Measurements from ENCODE around the gene LRP3. TPM values are rescaled to one million over a fixed set of nuclear protein-coding genes. Genes with fewer than 3 reads are reported as not detected.

The LRP3 gene
- total and polyA plus RNA-seq, 2 donors (not counting 1 experiment from before 2014, with no cell fraction given), result 0.10 TPM; not detected in 1

- Histone ChIP-seq H3K9me3 (ENCODE audit: control extremely low read depth in 1 of 3, control insufficient read depth in 2 of 3, insufficient read depth in 1 of 3, low read length in 2 of 3) (peaks cover 4 to 20% (median 17%) of the 10 kb centered on the region in 3 donors), H3K4me3 (ENCODE audit: control extremely low read depth in 1 of 5, extremely low read depth in 1 of 5, insufficient read depth in 1 of 5, low read depth in 2 of 5, low read length in 4 of 5) (no peak overlapping the region), H3K27ac (ENCODE audit: low read length in 2 of 2) (no peak overlapping the region), H2AFZ (ENCODE audit: insufficient read depth, low read depth, low read length, poor library complexity, severe bottlenecking) (no peak overlapping the region), H3K4me2 (replicated peaks; ENCODE audit: low read depth, low read length, poor library complexity, severe bottlenecking) (peak overlapping the region; percentile 67), H3K27me3 (replicated peaks in 1 of 4; ENCODE audit: control extremely low read depth in 1 of 4, control insufficient read depth in 3 of 4, insufficient read depth in 4 of 4, low read length in 3 of 4) (peaks cover 0 to 39% (median 21%) of the 10 kb centered on the region in 4 experiments), H3K9ac (ENCODE audit: low read length) (no peak overlapping the region), H3K4me1 (ENCODE audit: control insufficient read depth in 2 of 2, insufficient read depth in 2 of 2, low read length in 2 of 2) (peaks cover 9 to 22% of the 10 kb centered on the region in 2 donors), H3K79me2 (ENCODE audit: control insufficient read depth, insufficient read depth, low read length) (no peaks in the 10 kb centered on the region), H4K20me1 (ENCODE audit: control insufficient read depth, insufficient read depth, low read length, poor library complexity, severe bottlenecking) (no peaks in the 10 kb centered on the region), H3K36me3 (replicated peaks in 1 of 2; ENCODE audit: control extremely low read depth in 1 of 2, control insufficient read depth in 1 of 2, extremely low read depth in 1 of 2, insufficient read depth in 2 of 2, low read length in 1 of 2) (no peaks in the 10 kb centered on the region)
- intact Hi-C loops (cut with micrococcal nuclease), result no loop called here
- Mint-ChIP-seq H3K9me3 (ENCODE audit: insufficient read depth) (peaks cover 11% of the 10 kb centered on the region), H3K27me3 (peaks cover 63% of the 10 kb centered on the region), H3K27ac (no peak overlapping the region), H3K4me3 (peak overlapping the region; percentile 46), H3K4me1 (peaks cover 8% of the 10 kb centered on the region)
- DNase-seq, result no peak
- 70% methylated on average over 18 of the region's 18 CpGs for WGBS (ENCODE audit: insufficient coverage)
- ATAC-seq (ENCODE audit: low read depth), result no peak
- TF ChIP-seq EZH2 (IDR thresholded peaks at IDR 0.05; ENCODE audit: borderline replicate concordance, insufficient read depth, low read depth, low read length, poor library complexity, severe bottlenecking), result no peak
- TF ChIP-seq, protein P1, sequence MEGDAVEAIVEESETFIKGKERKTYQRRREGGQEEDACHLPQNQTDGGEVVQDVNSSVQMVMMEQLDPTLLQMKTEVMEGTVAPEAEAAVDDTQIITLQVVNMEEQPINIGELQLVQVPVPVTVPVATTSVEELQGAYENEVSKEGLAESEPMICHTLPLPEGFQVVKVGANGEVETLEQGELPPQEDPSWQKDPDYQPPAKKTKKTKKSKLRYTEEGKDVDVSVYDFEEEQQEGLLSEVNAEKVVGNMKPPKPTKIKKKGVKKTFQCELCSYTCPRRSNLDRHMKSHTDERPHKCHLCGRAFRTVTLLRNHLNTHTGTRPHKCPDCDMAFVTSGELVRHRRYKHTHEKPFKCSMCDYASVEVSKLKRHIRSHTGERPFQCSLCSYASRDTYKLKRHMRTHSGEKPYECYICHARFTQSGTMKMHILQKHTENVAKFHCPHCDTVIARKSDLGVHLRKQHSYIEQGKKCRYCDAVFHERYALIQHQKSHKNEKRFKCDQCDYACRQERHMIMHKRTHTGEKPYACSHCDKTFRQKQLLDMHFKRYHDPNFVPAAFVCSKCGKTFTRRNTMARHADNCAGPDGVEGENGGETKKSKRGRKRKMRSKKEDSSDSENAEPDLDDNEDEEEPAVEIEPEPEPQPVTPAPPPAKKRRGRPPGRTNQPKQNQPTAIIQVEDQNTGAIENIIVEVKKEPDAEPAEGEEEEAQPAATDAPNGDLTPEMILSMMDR (IDR thresholded peaks at IDR 0.05), result no peak
- ChIA-PET CTCF (interaction anchor here (1.1 kb wide), 1 partner anchor 12 kb away, joined by 3 read pairs; no protein-coding TSS in a partner anchor), POLR2A (no interaction called here)
These were observed 30.7 kb downstream of the LRP3 start for GRCh38 chr19:33224694-33225457.

- H3K9me3 ChIP-seq (ENCODE audit: control extremely low read depth in 1 of 3, control insufficient read depth in 2 of 3, insufficient read depth in 1 of 3, low read length in 2 of 3), result peaks cover 4 to 20% (median 17%) of the 10 kb centered on the region in 3 donors
- intact Hi-C loops (cut with micrococcal nuclease), result no loop called here
- H3K27me3 ChIP-seq (replicated peaks in 1 of 4; ENCODE audit: control extremely low read depth in 1 of 4, control insufficient read depth in 3 of 4, insufficient read depth in 4 of 4, low read length in 3 of 4), result peaks cover 0 to 39% (median 21%) of the 10 kb centered on the region in 4 experiments
- 10% methylated on average over 47 of the region's 62 CpGs for WGBS (ENCODE audit: insufficient coverage)
- ChIA-PET POLR2A (no interaction called here), CTCF (no interaction called here)
- H4K20me1 ChIP-seq (ENCODE audit: control insufficient read depth, insufficient read depth, low read length, poor library complexity, severe bottlenecking), result no peaks in the 10 kb centered on the region
- no peak for DNase-seq
- no peak within 1 kb of the TSS for H3K4me3 ChIP-seq (ENCODE audit: control extremely low read depth in 1 of 5, extremely low read depth in 1 of 5, insufficient read depth in 1 of 5, low read depth in 2 of 5, low read length in 4 of 5)
- H3K4me2 ChIP-seq (replicated peaks; ENCODE audit: low read depth, low read length, poor library complexity, severe bottlenecking), result peak within 1 kb of the TSS; percentile 67
- TF ChIP-seq, protein P1 (IDR thresholded peaks at IDR 0.05), result no peak
- peak; percentile 49 for TF ChIP-seq EZH2 (IDR thresholded peaks at IDR 0.05; ENCODE audit: borderline replicate concordance, insufficient read depth, low read depth, low read length, poor library complexity, severe bottlenecking)
- H3K27ac ChIP-seq (ENCODE audit: low read length in 2 of 2), result no peak within 1 kb of the TSS
- Mint-ChIP-seq H3K4me3 (peak within 1 kb of the TSS; percentile 56), H3K4me1 (peaks cover 8% of the 10 kb centered on the region), H3K9me3 (ENCODE audit: insufficient read depth) (peaks cover 11% of the 10 kb centered on the region), H3K27ac (no peak within 1 kb of the TSS), H3K27me3 (peaks cover 64% of the 10 kb centered on the region)
- H3K4me1 ChIP-seq (ENCODE audit: control insufficient read depth in 2 of 2, insufficient read depth in 2 of 2, low read length in 2 of 2), result peaks cover 9 to 22% of the 10 kb centered on the region in 2 donors
- H3K79me2 ChIP-seq (ENCODE audit: control insufficient read depth, insufficient read depth, low read length), result no peaks in the 10 kb centered on the region
- no peaks in the 10 kb centered on the region for H3K36me3 ChIP-seq (replicated peaks in 1 of 2; ENCODE audit: control extremely low read depth in 1 of 2, control insufficient read depth in 1 of 2, extremely low read depth in 1 of 2, insufficient read depth in 2 of 2, low read length in 1 of 2)
- no peak for ATAC-seq (ENCODE audit: low read depth)
- peak within 1 kb of the TSS; percentile 42 for H2AFZ ChIP-seq (ENCODE audit: insufficient read depth, low read depth, low read length, poor library complexity, severe bottlenecking)
- no peak within 1 kb of the TSS for H3K9ac ChIP-seq (ENCODE audit: low read length)
These were observed 31.4 kb downstream of the LRP3 start, which contains the start of gene SLC7A10 for GRCh38 chr19:33225458-33225926. Gene SLC7A10, minus strand, starts transcription at chr19:33225850. Its CDS starts 147 bp downstream, at chr19:33225703.

Measured in B cell (primary cell).